Activated T-helper 1 cell treated with anti-CD3 and anti-CD28 coated beads, Interleukin-12 subunit alpha, Interleukin-12 subunit beta, Interleukin-2, Interleukin-4 antibody, amounts not matched to agents 30 ng/mL and 10 ng/mL and 1 ng/mL, durations not matched to agents 14 hours and 24 hours and 36 hours (primary cell): ENCODE measurements around the gene RUSF1. TPM values are rescaled to one million over a fixed set of nuclear protein-coding genes. Genes with fewer than 3 reads are reported as not detected.
"Not testable (repeated sequence)": the region's sequence is repeated elsewhere in the genome, so short reads cannot be mapped to it uniquely, and the experiment has no call there.

Experiments
- DNase-seq: peaks from one replicate; pipeline ENCODE4 v3.0.0; 2021; ENCODE audit warnings: low spot score
- H3K27ac Mint-ChIP-seq: one replicate; pipeline ENCODE4 v1.8.0; 2021; ENCODE audit warnings: mild to moderate bottlenecking, mixed read lengths
- H3K27me3 Mint-ChIP-seq: one replicate; pipeline ENCODE4 v1.8.0; 2022; ENCODE audit warnings: mild to moderate bottlenecking, moderate library complexity, mixed read lengths; ENCODE audit not compliant: insufficient read depth
- H3K36me3 Mint-ChIP-seq: one replicate; pipeline ENCODE4 v1.8.0; 2021; ENCODE audit warnings: low read depth, mixed read lengths
- H3K4me1 Mint-ChIP-seq: one replicate; pipeline ENCODE4 v1.8.0; 2021; ENCODE audit warnings: low read depth, mixed read lengths
- H3K4me3 Mint-ChIP-seq: one replicate; pipeline ENCODE4 v1.8.0; 2021; ENCODE audit warnings: mild to moderate bottlenecking, moderate library complexity, mixed read lengths
- H3K9me3 Mint-ChIP-seq: one replicate; pipeline ENCODE4 v1.8.0; 2021; ENCODE audit warnings: mixed read lengths
- intact Hi-C: fragments of 100-400 bp; cut with micrococcal nuclease; formaldehyde crosslinking; loops from one replicate; pipeline ENCODE4 v1.15.1; 2024
- total RNA-seq: library from RNA; stranded (reverse); gene quantifications from 2 replicates; pipeline ENCODE4 v1.2.3, GENCODE V29; 2022

RUSF1 gene
- total RNA-seq, 1 donor from 2014 or later = 42.2 TPM

- peak overlapping the region; percentile 95 for H3K4me3 Mint-ChIP-seq
- H3K27ac Mint-ChIP-seq = peak overlapping the region; percentile 85
- no peaks in the 10 kb centered on the region for H3K27me3 Mint-ChIP-seq
- intact Hi-C loops = no loop called here
- H3K9me3 Mint-ChIP-seq = no peaks in the 10 kb centered on the region
- peaks cover 49% of the 10 kb centered on the region for H3K4me1 Mint-ChIP-seq
- DNase-seq = no peak
- peaks cover 9% of the 10 kb centered on the region for H3K36me3 Mint-ChIP-seq
Observed at GRCh38 chr16:31507617-31507928, 618 bp downstream of the RUSF1 start.

- Mint-ChIP-seq H3K27ac (peak overlapping the region; percentile 81), H3K9me3 (no peaks in the 10 kb centered on the region), H3K4me1 (peaks cover 46% of the 10 kb centered on the region), H3K36me3 (peaks cover 8% of the 10 kb centered on the region), H3K4me3 (no peak overlapping the region), H3K27me3 (no peaks in the 10 kb centered on the region)
- intact Hi-C loops = no loop called here
- no peak for DNase-seq
Observed at GRCh38 chr16:31505483-31505882, 2.7 kb downstream of the RUSF1 start.

- H3K27ac Mint-ChIP-seq = no peak overlapping the region
- intact Hi-C loops = no loop called here
Observed at GRCh38 chr16:31504159-31504558, 4.0 kb downstream of the RUSF1 start.

GRCh38 chr16:31503555-31503954, 4.6 kb downstream of the RUSF1 start:
- peaks cover 35% of the 10 kb centered on the region for H3K4me1 Mint-ChIP-seq
- H3K9me3 Mint-ChIP-seq, H3K27ac Mint-ChIP-seq, H3K4me3 Mint-ChIP-seq, H3K27me3 Mint-ChIP-seq, H3K36me3 Mint-ChIP-seq, DNase-seq, intact Hi-C loops: not testable (repeated sequence)

More at GRCh38 chr16:31504159-31504558, 4.0 kb downstream of the RUSF1 start:
- Mint-ChIP-seq H3K4me3 (no peak overlapping the region), H3K27me3 (no peaks in the 10 kb centered on the region), H3K36me3 (peaks cover 6% of the 10 kb centered on the region), H3K4me1 (peaks cover 41% of the 10 kb centered on the region), H3K9me3 (no peaks in the 10 kb centered on the region)
- DNase-seq = no peak

- no peak overlapping the region for H3K27ac Mint-ChIP-seq
- intact Hi-C loops = no loop called here
- H3K36me3 Mint-ChIP-seq = peaks cover 10% of the 10 kb centered on the region
- H3K4me1 Mint-ChIP-seq = peaks cover 33% of the 10 kb centered on the region
- no peak overlapping the region for H3K4me3 Mint-ChIP-seq
- DNase-seq = no peak
- no peaks in the 10 kb centered on the region for H3K27me3 Mint-ChIP-seq
- H3K9me3 Mint-ChIP-seq = no peaks in the 10 kb centered on the region
Observed at GRCh38 chr16:31502981-31503380, 5.2 kb downstream of the RUSF1 start.

GRCh38 chr16:31501966-31502348, 6.2 kb downstream of the RUSF1 start:
- Mint-ChIP-seq H3K27me3 (no peaks in the 10 kb centered on the region), H3K36me3 (peaks cover 14% of the 10 kb centered on the region), H3K27ac (no peak overlapping the region), H3K9me3 (no peaks in the 10 kb centered on the region), H3K4me3 (no peak overlapping the region), H3K4me1 (peaks cover 25% of the 10 kb centered on the region)
- no peak for DNase-seq
- intact Hi-C loops = no loop called here

- peaks cover 21% of the 10 kb centered on the region for H3K4me1 Mint-ChIP-seq
- no peaks in the 10 kb centered on the region for H3K27me3 Mint-ChIP-seq
- no peak overlapping the region for H3K27ac Mint-ChIP-seq
- H3K9me3 Mint-ChIP-seq = no peaks in the 10 kb centered on the region
- peaks cover 14% of the 10 kb centered on the region for H3K36me3 Mint-ChIP-seq
- H3K4me3 Mint-ChIP-seq = no peak overlapping the region
- DNase-seq = no peak
- intact Hi-C loops = no loop called here
Observed at GRCh38 chr16:31501226-31501965, 6.8 kb downstream of the RUSF1 start.

- Mint-ChIP-seq H3K27ac (no peak overlapping the region), H3K4me3 (no peak overlapping the region), H3K4me1 (peaks cover 6% of the 10 kb centered on the region), H3K36me3 (peaks cover 14% of the 10 kb centered on the region), H3K9me3 (no peaks in the 10 kb centered on the region), H3K27me3 (no peaks in the 10 kb centered on the region)
- intact Hi-C loops = no loop called here
- DNase-seq = no peak
Observed at GRCh38 chr16:31499928-31500327, 8.3 kb downstream of the RUSF1 start.

- no peaks in the 10 kb centered on the region for H3K4me1 Mint-ChIP-seq
- no peak overlapping the region for H3K4me3 Mint-ChIP-seq
- peaks cover 14% of the 10 kb centered on the region for H3K36me3 Mint-ChIP-seq
- H3K27me3 Mint-ChIP-seq = no peaks in the 10 kb centered on the region
- no peaks in the 10 kb centered on the region for H3K9me3 Mint-ChIP-seq
- intact Hi-C loops = no loop called here
- no peak for DNase-seq
- H3K27ac Mint-ChIP-seq = no peak overlapping the region
Observed at GRCh38 chr16:31498493-31498892, 9.7 kb downstream of the RUSF1 start.

- Mint-ChIP-seq H3K4me1 (no peaks in the 10 kb centered on the region), H3K27ac (no peak overlapping the region), H3K9me3 (no peaks in the 10 kb centered on the region), H3K27me3 (no peaks in the 10 kb centered on the region), H3K36me3 (peaks cover 14% of the 10 kb centered on the region), H3K4me3 (no peak overlapping the region)
- no peak for DNase-seq
- intact Hi-C loops = no loop called here
Observed at GRCh38 chr16:31496670-31497069, 11.5 kb downstream of the RUSF1 start.

GRCh38 chr16:31493506-31494125, 14.6 kb downstream of the RUSF1 start:
- Mint-ChIP-seq H3K4me3 (no peak overlapping the region), H3K4me1 (no peaks in the 10 kb centered on the region), H3K27ac (no peak overlapping the region), H3K36me3 (peaks cover 10% of the 10 kb centered on the region), H3K9me3 (no peaks in the 10 kb centered on the region), H3K27me3 (no peaks in the 10 kb centered on the region)
- intact Hi-C loops = no loop called here
- no peak for DNase-seq

GRCh38 chr16:31491778-31492418, 16.3 kb downstream of the RUSF1 start:
- intact Hi-C loops = no loop called here
- Mint-ChIP-seq H3K27me3 (peaks cover 3% of the 10 kb centered on the region), H3K4me1 (no peaks in the 10 kb centered on the region), H3K36me3 (peaks cover 2% of the 10 kb centered on the region), H3K9me3 (no peaks in the 10 kb centered on the region), H3K4me3 (no peak overlapping the region), H3K27ac (no peak overlapping the region)
- no peak for DNase-seq
